AG09309 (cell line): ENCODE data around the gene SUMF2.
"Not testable (repeated sequence)": the region's sequence is repeated elsewhere in the genome, so short reads cannot be mapped to it uniquely, and the experiment has no call there.

Source experiments
- DNase-seq: peaks from one replicate; pipeline ENCODE4 v3.0.0-alpha.2; 2010; ENCODE audit warnings: low read depth
- H3K4me3 ChIP-seq: 2 replicates; pipeline ENCODE4 v1.5.1; 2011; ENCODE audit warnings: mild to moderate bottlenecking, low read depth, low read length, moderate library complexity; ENCODE audit not compliant: control insufficient read depth
- CTCF ChIP-seq: IDR thresholded peaks from 2 replicates; pipeline ENCODE4 v1.5.1; 2011; ENCODE audit warnings: mild to moderate bottlenecking, low read depth, low read length, inconsistent platforms; ENCODE audit not compliant: insufficient read depth, control insufficient read depth; ENCODE audit errors: missing control alignments

Gene SUMF2

GRCh38 chr7:56077681-56078080, 13.6 kb downstream of the SUMF2 start:
- H3K4me3 ChIP-seq: no peak overlapping the region
- TF ChIP-seq CTCF: no peak
- DNase-seq: no peak

GRCh38 chr7:56078196-56078595, 14.1 kb downstream of the SUMF2 start:
- DNase-seq: no peak
- no peak overlapping the region for H3K4me3 ChIP-seq
- TF ChIP-seq CTCF: no peak

- no peak for DNase-seq
- no peak overlapping the region for H3K4me3 ChIP-seq
- TF ChIP-seq CTCF: peak; percentile 72
Measured at GRCh38 chr7:56079450-56080185, 15.5 kb downstream of the SUMF2 start.

- not testable (repeated sequence) for H3K4me3 ChIP-seq, DNase-seq
Measured at GRCh38 chr7:56080726-56081435, 16.8 kb downstream of the SUMF2 start.

GRCh38 chr7:56081626-56082340, 17.7 kb downstream of the SUMF2 start:
- TF ChIP-seq CTCF: no peak
- H3K4me3 ChIP-seq: no peak overlapping the region
- DNase-seq: no peak

GRCh38 chr7:56083150-56083785, 19.2 kb downstream of the SUMF2 start:
- TF ChIP-seq CTCF: no peak
- H3K4me3 ChIP-seq: no peak overlapping the region
- no peak for DNase-seq
